Smooth muscle cell (in vitro differentiated cells): Measurements from ENCODE around the gene ADAMTSL2. TPM values are rescaled to one million over a fixed set of nuclear protein-coding genes. Genes with fewer than 3 reads are reported as not detected.

ENCODE experiments used
- DNase-seq: peaks from one replicate; lab custom pipeline; 2025; ENCODE audit not compliant: unreplicated experiment; lab: John Stamatoyannopoulos, UW
- H2AFZ ChIP-seq: fragments of 200-600 bp; sonication (generic); 2 replicates; pipeline ENCODE4 v1.6.0; 2016; ENCODE audit warnings: antibody characterized with exemption, low read depth, mild to moderate bottlenecking
- H3F3A ChIP-seq: fragments of 200-600 bp; sonication (generic); 2 replicates; pipeline ENCODE4 v1.6.0; 2017; ENCODE audit warnings: antibody characterized with exemption, low read depth
- H3K27ac ChIP-seq: fragments of 200-600 bp; sonication (generic); 2 replicates; pipeline ENCODE4 v1.5.1; 2016; ENCODE audit warnings: low read depth, mild to moderate bottlenecking
- H3K27me3 ChIP-seq: fragments of 200-600 bp; sonication (generic); 2 replicates; pipeline ENCODE4 v1.6.1; 2016; ENCODE audit warnings: low read depth, mild to moderate bottlenecking
- H3K36me3 ChIP-seq: fragments of 200-600 bp; sonication (generic); 2 replicates; pipeline ENCODE4 v1.5.1; 2016; ENCODE audit warnings: low read depth
- H3K4me1 ChIP-seq: fragments of 200-600 bp; sonication (generic); 2 replicates; pipeline ENCODE4 v1.5.1; 2016; ENCODE audit warnings: low read depth
- H3K4me2 ChIP-seq: fragments of 200-600 bp; sonication (generic); 2 replicates; pipeline ENCODE4 v1.6.0; 2016; ENCODE audit warnings: mild to moderate bottlenecking
- H3K4me3 ChIP-seq: fragments of 200-600 bp; sonication (generic); 2 replicates; pipeline ENCODE4 v1.5.1; 2016; ENCODE audit warnings: mild to moderate bottlenecking
- H3K79me2 ChIP-seq: fragments of 200-600 bp; sonication (generic); 2 replicates; pipeline ENCODE4 v1.6.0; 2016; ENCODE audit warnings: low read depth, mild to moderate bottlenecking
- H3K9ac ChIP-seq: fragments of 200-600 bp; sonication (generic); 2 replicates; pipeline ENCODE4 v1.6.0; 2016; ENCODE audit warnings: low read depth
- H3K9me3 ChIP-seq: fragments of 200-600 bp; sonication (generic); replicated peaks from 2 replicates; pipeline ENCODE4 v1.5.1; 2016; ENCODE audit warnings: low read depth
- H4K20me1 ChIP-seq: fragments of 200-600 bp; sonication (generic); 2 replicates; pipeline ENCODE4 v1.6.0; 2016; ENCODE audit warnings: low read depth
- WGBS: methylation state at CpG from one replicate; pipeline ENCODE4 v1.1.7; 2016; ENCODE audit warnings: low lambda C conversion rate; 5-methylcytosine and 5-hydroxymethylcytosine counted together
- polyA plus RNA-seq: library from polyadenylated mRNA; unstranded; fragments of >200 nt; fragmentation: Nextera tagmentation; extraction: Ambion mirVana; gene quantifications from 2 replicates; pipeline ENCODE4 v1.2.1, GENCODE V29; 2016
- total RNA-seq: library from RNA; depleted of rRNA; stranded (reverse); fragments of >200 nt; gene quantifications from 2 replicates; pipeline ENCODE4 v1.2.3, GENCODE V29; 2014
- TF ChIP-seq, protein P1 (sequence below): fragments of 200-600 bp; sonication (generic); IDR thresholded peaks from 2 replicates; pipeline ENCODE4 v1.5.1; 2017; ENCODE audit warnings: borderline replicate concordance, mild to moderate bottlenecking, antibody characterized with exemption; ENCODE audit not compliant: insufficient read depth, poor library complexity, severe bottlenecking

Gene ADAMTSL2
- total and polyA plus RNA-seq, 2 experiments from 2014 or later, result 8.1 to 10.5 TPM

DNA sequence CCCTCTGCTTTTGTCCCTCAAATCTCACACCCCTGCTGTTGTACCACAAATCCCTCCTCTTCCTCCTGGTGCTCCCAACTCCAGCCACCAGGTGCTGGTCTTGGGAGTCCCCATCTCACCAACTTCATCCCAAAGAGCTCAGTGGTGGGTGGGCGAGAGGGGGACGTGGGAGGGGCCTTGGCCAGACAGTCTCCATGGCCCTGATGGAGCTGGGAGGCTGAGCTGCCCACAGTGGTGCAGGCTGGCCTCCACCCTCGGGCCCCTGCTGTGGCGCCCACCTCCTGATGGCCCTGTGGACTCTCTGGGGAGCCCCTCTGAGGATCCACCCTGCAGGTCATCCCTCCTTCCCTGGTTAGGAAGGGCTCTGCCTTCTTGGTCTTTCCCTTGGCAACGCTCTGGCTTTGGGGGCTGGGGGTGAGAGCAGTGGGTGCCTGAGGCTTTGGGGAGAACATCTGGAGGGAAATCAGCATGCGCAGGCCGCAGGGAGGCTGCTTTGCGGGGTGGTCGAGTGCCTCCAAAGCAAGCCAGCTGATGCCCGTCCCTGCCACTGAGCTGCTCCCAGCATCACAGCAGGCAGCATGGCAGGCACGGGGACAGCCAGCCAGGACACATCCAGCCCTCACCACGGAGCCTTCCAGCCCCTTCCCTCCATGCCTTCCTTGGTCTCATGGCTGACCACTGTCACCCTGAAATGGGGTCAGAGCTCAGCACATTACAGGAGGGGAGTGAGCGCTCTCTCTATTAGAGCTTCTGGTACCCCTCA is 82.3 kb downstream of the ADAMTSL2 start:
- Histone ChIP-seq H4K20me1 (no peaks in the 10 kb centered on the region), H3K4me2 (no peak overlapping the region), H3K36me3 (no peaks in the 10 kb centered on the region), H3K79me2 (no peaks in the 10 kb centered on the region), H3K9ac (no peak overlapping the region), H3F3A (no peaks in the 10 kb centered on the region), H2AFZ (no peak overlapping the region), H3K4me1 (no peaks in the 10 kb centered on the region), H3K27me3 (peaks cover 18% of the 10 kb centered on the region), H3K27ac (no peak overlapping the region), H3K9me3 (no peaks in the 10 kb centered on the region), H3K4me3 (no peak overlapping the region)
- TF ChIP-seq, protein P1, sequence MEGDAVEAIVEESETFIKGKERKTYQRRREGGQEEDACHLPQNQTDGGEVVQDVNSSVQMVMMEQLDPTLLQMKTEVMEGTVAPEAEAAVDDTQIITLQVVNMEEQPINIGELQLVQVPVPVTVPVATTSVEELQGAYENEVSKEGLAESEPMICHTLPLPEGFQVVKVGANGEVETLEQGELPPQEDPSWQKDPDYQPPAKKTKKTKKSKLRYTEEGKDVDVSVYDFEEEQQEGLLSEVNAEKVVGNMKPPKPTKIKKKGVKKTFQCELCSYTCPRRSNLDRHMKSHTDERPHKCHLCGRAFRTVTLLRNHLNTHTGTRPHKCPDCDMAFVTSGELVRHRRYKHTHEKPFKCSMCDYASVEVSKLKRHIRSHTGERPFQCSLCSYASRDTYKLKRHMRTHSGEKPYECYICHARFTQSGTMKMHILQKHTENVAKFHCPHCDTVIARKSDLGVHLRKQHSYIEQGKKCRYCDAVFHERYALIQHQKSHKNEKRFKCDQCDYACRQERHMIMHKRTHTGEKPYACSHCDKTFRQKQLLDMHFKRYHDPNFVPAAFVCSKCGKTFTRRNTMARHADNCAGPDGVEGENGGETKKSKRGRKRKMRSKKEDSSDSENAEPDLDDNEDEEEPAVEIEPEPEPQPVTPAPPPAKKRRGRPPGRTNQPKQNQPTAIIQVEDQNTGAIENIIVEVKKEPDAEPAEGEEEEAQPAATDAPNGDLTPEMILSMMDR, result no peak
- no peak for DNase-seq
- WGBS, result 92% methylated on average over 13 of the region's 13 CpGs

- Histone ChIP-seq H2AFZ (no peak overlapping the region), H3K79me2 (no peaks in the 10 kb centered on the region), H3K27ac (no peak overlapping the region), H3K9me3 (no peaks in the 10 kb centered on the region), H3K4me3 (no peak overlapping the region), H4K20me1 (no peaks in the 10 kb centered on the region), H3K9ac (no peak overlapping the region), H3K27me3 (peaks cover 16% of the 10 kb centered on the region), H3K36me3 (no peaks in the 10 kb centered on the region), H3F3A (no peaks in the 10 kb centered on the region), H3K4me2 (no peak overlapping the region), H3K4me1 (no peaks in the 10 kb centered on the region)
- no peak for DNase-seq
- 91% methylated on average over 10 of the region's 10 CpGs for WGBS
- TF ChIP-seq, protein P1, result no peak
Measured at GRCh38 chr9:133618726-133619125, 84.2 kb downstream of the ADAMTSL2 start.

GRCh38 chr9:133619791-133620190 is 85.3 kb downstream of the ADAMTSL2 start:
- Histone ChIP-seq H3K9me3 (no peaks in the 10 kb centered on the region), H3K36me3 (no peaks in the 10 kb centered on the region), H4K20me1 (no peaks in the 10 kb centered on the region), H3K79me2 (no peaks in the 10 kb centered on the region), H3K27ac (no peak overlapping the region), H2AFZ (no peak overlapping the region), H3K9ac (no peak overlapping the region), H3K27me3 (peaks cover 9% of the 10 kb centered on the region), H3K4me3 (no peak overlapping the region), H3K4me1 (no peaks in the 10 kb centered on the region), H3K4me2 (no peak overlapping the region), H3F3A (no peaks in the 10 kb centered on the region)
- WGBS, result 46% methylated on average over 8 of the region's 8 CpGs
- DNase-seq, result no peak
- TF ChIP-seq, protein P1, result no peak

- no peak overlapping the region for H3K27ac ChIP-seq
- no peak for DNase-seq
- no peak overlapping the region for H3K4me3 ChIP-seq
- no peaks in the 10 kb centered on the region for H3K9me3 ChIP-seq
- 88% methylated on average over 11 of the region's 11 CpGs for WGBS
- H3K9ac ChIP-seq, result no peak overlapping the region
- no peaks in the 10 kb centered on the region for H4K20me1 ChIP-seq
- H3K27me3 ChIP-seq, result peaks cover 3% of the 10 kb centered on the region
- H3K4me1 ChIP-seq, result no peaks in the 10 kb centered on the region
- no peak overlapping the region for H3K4me2 ChIP-seq
- H2AFZ ChIP-seq, result no peak overlapping the region
- TF ChIP-seq, protein P1, result no peak
- no peaks in the 10 kb centered on the region for H3K79me2 ChIP-seq
- no peaks in the 10 kb centered on the region for H3F3A ChIP-seq
- no peaks in the 10 kb centered on the region for H3K36me3 ChIP-seq
Measured at GRCh38 chr9:133621725-133622267, 87.3 kb downstream of the ADAMTSL2 start.
